Loucy (cell line): ENCODE results near the gene ERF.

Experiments used
- EZH2phosphoT487 ChIP-seq: fragments of 200-600 bp; IDR thresholded peaks from 2 replicates; pipeline ENCODE4 v1.6.1; 2018; ENCODE audit warnings: antibody characterized with exemption, mild to moderate bottlenecking, moderate library complexity, borderline replicate concordance
- TF ChIP-seq, protein P1 (sequence below): fragments of 200-600 bp; sonication (generic); conservative IDR thresholded peaks from 2 replicates; pipeline ENCODE4 v1.5.1; 2014; ENCODE audit warnings: mild to moderate bottlenecking, antibody characterized with exemption, low read length

DNA sequence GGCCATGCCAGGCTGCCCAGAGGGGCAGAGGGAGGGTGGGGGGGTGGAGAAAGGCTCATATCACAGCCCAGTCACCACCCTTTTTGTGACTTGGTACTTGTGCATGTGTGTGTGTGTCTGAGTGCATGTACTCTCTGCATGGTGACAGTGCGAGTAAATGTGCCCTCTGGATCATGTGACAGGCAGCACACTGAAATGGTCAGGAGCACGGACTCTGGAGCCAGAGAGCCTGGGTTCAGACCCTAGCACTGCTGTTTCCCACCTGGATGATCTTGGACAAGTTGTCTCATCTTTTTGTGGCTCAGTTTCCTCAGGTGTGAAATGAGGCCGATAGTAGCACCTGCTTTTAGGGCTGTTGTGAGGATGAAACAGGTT, 16.1 kb upstream of the ERF start:
- TF ChIP-seq, protein P1, sequence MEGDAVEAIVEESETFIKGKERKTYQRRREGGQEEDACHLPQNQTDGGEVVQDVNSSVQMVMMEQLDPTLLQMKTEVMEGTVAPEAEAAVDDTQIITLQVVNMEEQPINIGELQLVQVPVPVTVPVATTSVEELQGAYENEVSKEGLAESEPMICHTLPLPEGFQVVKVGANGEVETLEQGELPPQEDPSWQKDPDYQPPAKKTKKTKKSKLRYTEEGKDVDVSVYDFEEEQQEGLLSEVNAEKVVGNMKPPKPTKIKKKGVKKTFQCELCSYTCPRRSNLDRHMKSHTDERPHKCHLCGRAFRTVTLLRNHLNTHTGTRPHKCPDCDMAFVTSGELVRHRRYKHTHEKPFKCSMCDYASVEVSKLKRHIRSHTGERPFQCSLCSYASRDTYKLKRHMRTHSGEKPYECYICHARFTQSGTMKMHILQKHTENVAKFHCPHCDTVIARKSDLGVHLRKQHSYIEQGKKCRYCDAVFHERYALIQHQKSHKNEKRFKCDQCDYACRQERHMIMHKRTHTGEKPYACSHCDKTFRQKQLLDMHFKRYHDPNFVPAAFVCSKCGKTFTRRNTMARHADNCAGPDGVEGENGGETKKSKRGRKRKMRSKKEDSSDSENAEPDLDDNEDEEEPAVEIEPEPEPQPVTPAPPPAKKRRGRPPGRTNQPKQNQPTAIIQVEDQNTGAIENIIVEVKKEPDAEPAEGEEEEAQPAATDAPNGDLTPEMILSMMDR: no peak
- no peak for TF ChIP-seq EZH2phosphoT487
